Myocyte (in vitro differentiated cells): ENCODE measurements around the gene KLHL33. TPM values are rescaled to one million over a fixed set of nuclear protein-coding genes. Genes with fewer than 3 reads are reported as not detected.

Experiments
- DNase-seq: peaks from one replicate; pipeline ENCODE4 v3.0.0-alpha.2; 2012; ENCODE audit warnings: low read depth
- total RNA-seq: library from RNA; depleted of rRNA; stranded (reverse); fragments of >200 nt; gene quantifications from 2 replicates; pipeline ENCODE4 v1.2.3, GENCODE V29; 2014

Gene KLHL33
- total RNA-seq, 1 donor from 2014 or later: 0.05 TPM

- DNase-seq: no peak
These were observed 55.3 kb downstream of the KLHL33 start for GRCh38 chr14:20380681-20381080.

GRCh38 chr14:20379743-20380142 lies 56.2 kb downstream of the KLHL33 start:
- DNase-seq: no peak

GRCh38 chr14:20377171-20377570 lies 58.8 kb downstream of the KLHL33 start:
- no peak for DNase-seq

- no peak for DNase-seq
These were observed 59.8 kb downstream of the KLHL33 start for GRCh38 chr14:20376071-20376588.

Other genes with a start within 250 kb of the KLHL33 start
- not detected in 2 replicates for gene OR11G2, start 245.3 kb downstream of the KLHL33 start, total RNA-seq
- gene OR11H6, start 212.5 kb downstream of the KLHL33 start, total RNA-seq: not detected in 2 replicates
- gene OR11H7, start 207.2 kb downstream of the KLHL33 start, total RNA-seq: not detected in 2 replicates
- not detected in 2 replicates for gene OR11H4, start 196.9 kb downstream of the KLHL33 start, total RNA-seq
- 9.6 and 11.3 TPM in 2 replicates for gene TTC5, start 130.2 kb downstream of the KLHL33 start, total RNA-seq
- 39.9 and 50.2 TPM in 2 replicates for gene CCNB1IP1, start 102.9 kb downstream of the KLHL33 start, total RNA-seq
- gene PARP2, start 92.5 kb downstream of the KLHL33 start, total RNA-seq: 17.2 and 21.1 TPM in 2 replicates
- 17.1 and 21.8 TPM in 2 replicates for gene TEP1, start 22.7 kb downstream of the KLHL33 start, total RNA-seq
- gene OSGEP, start 18.6 kb upstream of the KLHL33 start, total RNA-seq: 33.2 and 36.2 TPM in 2 replicates
- 125 and 145 TPM in 2 replicates for gene APEX1, start 19.1 kb upstream of the KLHL33 start, total RNA-seq
- gene PIP4P1, start 25.3 kb upstream of the KLHL33 start, total RNA-seq: 21.1 and 22.2 TPM in 2 replicates
- 4.9 and 5.2 TPM in 2 replicates for gene PNP, start 33.2 kb upstream of the KLHL33 start, total RNA-seq
- gene RNASE10, start 69.4 kb upstream of the KLHL33 start, total RNA-seq: not detected in 2 replicates
- gene RNASE9, start 124.9 kb upstream of the KLHL33 start, total RNA-seq: not detected in 2 replicates
- gene RNASE11, start 151.8 kb upstream of the KLHL33 start, total RNA-seq: not detected in 2 replicates
- not detected in 2 replicates for gene RNASE12, start 155.2 kb upstream of the KLHL33 start, total RNA-seq
- not detected in 2 replicates for gene OR6S1, start 205.5 kb upstream of the KLHL33 start, total RNA-seq
- 4.7 and 7.2 TPM in 2 replicates for gene RNASE4, start 248.4 kb upstream of the KLHL33 start, total RNA-seq